GM12878 (cell line): ENCODE data around the gene TTC32. TPM values are rescaled to one million over a fixed set of nuclear protein-coding genes. Genes with fewer than 3 reads are reported as not detected.

ENCODE experiments used
- ATAC-seq: fragments of 200-7000 bp; cut with Tn5 transposase; 3 replicates; pipeline ENCODE4 v1.9.1; 2020; ENCODE audit warnings: mild to moderate bottlenecking, moderate library complexity
- BruUV-seq: library from RNA; stranded (reverse); fragments of 400-500 nt; replicated peaks from 2 replicates; lab custom pipeline; 2021; lab: Mats Ljungman, UMichigan
- CTCF ChIA-PET: fragments of 300-600 bp; sonication (Branson Sonifier 250); formaldehyde crosslinking; extraction: SDS; loops from one replicate; lab custom pipeline; 2021; ENCODE audit warnings: inconsistent platforms; lab: Yijun Ruan, JAX
- POLR2A ChIA-PET: fragments of 350-600 bp; formaldehyde crosslinking; extraction: SDS; loops from one replicate; lab custom pipeline; 2021; ENCODE audit warnings: inconsistent platforms; lab: Charles Lee
- RAD21 ChIA-PET: fragments of 300-600 bp; sonication (Branson Sonifier 250); formaldehyde crosslinking; loops from one replicate; lab custom pipeline; 2023; ENCODE audit warnings: antibody characterized with exemption; ENCODE audit not compliant: unreplicated experiment; lab: Charles Lee
- SMC1A ChIA-PET: fragments of 300-600 bp; sonication (Branson Sonifier 250); formaldehyde crosslinking; loops from one replicate; lab custom pipeline; 2023; ENCODE audit not compliant: unreplicated experiment, uncharacterized antibody; lab: Charles Lee
- DNase-seq: peaks from one replicate; pipeline ENCODE4 v3.0.0-alpha.2; 2011; ENCODE audit warnings: low read depth, low spot score
- FAIRE-seq: peaks from 3 replicates; lab custom pipeline; 2011; peaks lifted over from hg19 to GRCh38; lab: Jason Lieb, UNC
- H2AFZ ChIP-seq: 2 replicates; pipeline ENCODE4 v1.6.0; 2011; ENCODE audit warnings: low read depth, low read length, control low read depth; ENCODE audit not compliant: control insufficient read depth
- H3K27ac ChIP-seq: 2 replicates; pipeline ENCODE4 v1.5.1; 2011; ENCODE audit warnings: control low read depth; ENCODE audit not compliant: control insufficient read depth, insufficient read depth
- H3K27me3 ChIP-seq, 2 experiments: replicated peaks in 1 of 2; 2 replicates each; pipeline versions ENCODE4 v1.6.0 to v1.6.1; 2011; ENCODE audit warnings: low read length in 1 of 2; ENCODE audit not compliant: control insufficient read depth in 2 of 2, insufficient read depth in 2 of 2
- H3K36me3 ChIP-seq, 2 experiments: 2 replicates each; pipeline ENCODE4 v1.5.1; 2011; ENCODE audit warnings: low read length in 1 of 2; ENCODE audit not compliant: control insufficient read depth in 2 of 2, insufficient read depth in 2 of 2
- H3K4me1 ChIP-seq: 2 replicates; pipeline ENCODE4 v1.6.1; 2011; ENCODE audit warnings: mild to moderate bottlenecking, low read length, moderate library complexity, mixed read lengths; ENCODE audit not compliant: control insufficient read depth, insufficient read depth
- H3K4me2 ChIP-seq: 2 replicates; pipeline ENCODE4 v1.6.0; 2011; ENCODE audit warnings: control low read depth; ENCODE audit not compliant: control insufficient read depth, insufficient read depth
- H3K4me3 ChIP-seq: fragments of 200-600 bp; sonication (generic); 2 replicates; pipeline ENCODE4 v1.5.1; 2016
- H3K79me2 ChIP-seq: 2 replicates; pipeline ENCODE4 v1.6.0; 2011; ENCODE audit warnings: low read length; ENCODE audit not compliant: control insufficient read depth, insufficient read depth
- H3K9ac ChIP-seq: 2 replicates; pipeline ENCODE4 v1.8.0; 2011; ENCODE audit warnings: low read length, control low read depth, mixed read lengths; ENCODE audit not compliant: control insufficient read depth, insufficient read depth
- H3K9me3 ChIP-seq: replicated peaks from 3 replicates; pipeline ENCODE4 v1.5.1; 2011; ENCODE audit warnings: mild to moderate bottlenecking, low read length; ENCODE audit not compliant: control insufficient read depth, insufficient read depth
- H4K20me1 ChIP-seq: 2 replicates; pipeline ENCODE4 v1.6.0; 2011; ENCODE audit not compliant: control insufficient read depth, insufficient read depth
- BMI1 ChIP-seq: fragments of 450-650 bp; IDR thresholded peaks from 2 replicates; pipeline ENCODE4 v1.6.1; 2016; ENCODE audit warnings: mild to moderate bottlenecking, moderate library complexity, borderline replicate concordance
- CTCF ChIP-seq, 3 experiments: IDR thresholded peaks in 2 of 3; conservative IDR thresholded peaks in 1 of 3; 2 replicates each; pipeline ENCODE4 v1.5.1; 2011; ENCODE audit warnings: low read depth in 3 of 3, low read length in 3 of 3, mild to moderate bottlenecking in 3 of 3, control low read depth in 2 of 3, moderate library complexity in 2 of 3, inconsistent platforms in 1 of 3, mixed read lengths in 1 of 3; ENCODE audit not compliant: control insufficient read depth in 2 of 3, insufficient read depth in 1 of 3; ENCODE audit errors: extremely low read depth in 1 of 3
- ETV6 ChIP-seq, 2 experiments: fragments of 450-650 bp in 1 of 2; IDR thresholded peaks in 1 of 2; conservative IDR thresholded peaks in 1 of 2; 2 replicates each; pipeline ENCODE4 v1.6.1; 2014; ENCODE audit warnings: antibody characterized with exemption in 1 of 2, borderline replicate concordance in 1 of 2, low read depth in 1 of 2, mild to moderate bottlenecking in 1 of 2, moderate library complexity in 1 of 2
- NFYA ChIP-seq: IDR thresholded peaks from 2 replicates; pipeline ENCODE4 v1.6.1; 2011; ENCODE audit warnings: low read depth, mild to moderate bottlenecking, low read length, improper control_type of control experiment, borderline replicate concordance
- PBX3 ChIP-seq: IDR thresholded peaks from 2 replicates; pipeline ENCODE4 v1.6.1; 2011; ENCODE audit warnings: mild to moderate bottlenecking, low read depth, low read length, moderate library complexity; ENCODE audit not compliant: insufficient replicate concordance
- POLR2AphosphoS2 ChIP-seq: IDR thresholded peaks from 2 replicates; pipeline ENCODE4 v1.6.1; 2011; ENCODE audit warnings: low read depth, mild to moderate bottlenecking, low read length, improper control_type of control experiment, moderate library complexity
- RAD21 ChIP-seq: IDR thresholded peaks from 2 replicates; pipeline ENCODE4 v1.6.1; 2011; ENCODE audit warnings: mild to moderate bottlenecking, low read depth, low read length, moderate library complexity; ENCODE audit not compliant: insufficient read depth
- SMC3 ChIP-seq: IDR thresholded peaks from 2 replicates; pipeline ENCODE4 v1.6.1; 2011; ENCODE audit warnings: low read length, improper control_type of control experiment, borderline replicate concordance
- ZBTB33 ChIP-seq: fragments of 450-650 bp; IDR thresholded peaks from 2 replicates; pipeline ENCODE4 v1.6.1; 2017; ENCODE audit warnings: mild to moderate bottlenecking
- ZNF592 ChIP-seq: fragments of 450-650 bp; IDR thresholded peaks from 2 replicates; pipeline ENCODE4 v1.6.1; 2017; ENCODE audit warnings: mild to moderate bottlenecking, moderate library complexity
- ZZZ3 ChIP-seq: IDR thresholded peaks from 2 replicates; pipeline ENCODE4 v1.6.1; 2011; ENCODE audit warnings: low read depth; ENCODE audit not compliant: control insufficient read depth, insufficient read length
- WGBS: methylation state at CpG from one replicate; pipeline ENCODE4 v1.1.6; 2016; ENCODE audit warnings: low lambda C conversion rate; ENCODE audit not compliant: insufficient replicate concordance, insufficient coverage; ENCODE audit errors: missing lambda C conversion rate; 5-methylcytosine and 5-hydroxymethylcytosine counted together
- in situ Hi-C: fragments of 300-500 bp; cut with MboI; formaldehyde crosslinking; loops from 9 replicates; pipeline ENCODE4 v1.14.3; 2018; ENCODE audit warnings: mixed read lengths
- intact Hi-C: fragments of 100-400 bp; cut with micrococcal nuclease; formaldehyde crosslinking; loops from one replicate; pipeline ENCODE4 v1.14.2; 2022; ENCODE audit not compliant: unreplicated experiment
- polyA plus RNA-seq, 11 experiments: library from polyadenylated mRNA; depleted of rRNA in 4 of 11; unstranded in 6 of 11; stranded (reverse) in 5 of 11; fragments of >200 nt; fragmentation: Nextera tagmentation in 4 of 11; fragmentation: Illumina TruSeq in 1 of 11; extraction: Ambion mirVana in 4 of 11; extraction: Trizol in 1 of 11; gene quantifications; 1 replicate in 1 of 11; 2 replicates in 10 of 11; pipeline versions ENCODE4 v1.2.1 to v1.2.3, GENCODE V29; 2011 to 2016; ENCODE audit warnings: inconsistent platforms in 2 of 11, missing spikeins in 2 of 11, low read depth in 1 of 11
- total RNA-seq, 4 experiments: library from RNA; depleted of rRNA in 3 of 4; stranded (reverse); fragments of >200 nt in 3 of 4; fragmentation: Illumina TruSeq in 1 of 4; extraction: Trizol in 1 of 4; gene quantifications; 2 replicates each; pipeline versions ENCODE4 v1.2.1 to v1.2.3, GENCODE V29; 2013 to 2021

TTC32 gene
- total and polyA plus RNA-seq, 10 of the 15 experiments (the other 5 are each of a cell fraction or from before 2014, with no cell fraction given) = 11.1 to 30.0 (median 19.7) TPM

- Histone ChIP-seq H3K27me3 (no peaks in the 10 kb centered on the region; a peak in 1 of 4 replicates), H4K20me1 (no peaks in the 10 kb centered on the region), H3K27ac (no peak overlapping the region), H3K4me3 (no peak overlapping the region), H2AFZ (peak overlapping the region; percentile 35; the same call in 1 of the 2 replicates), H3K4me1 (peaks cover 9% of the 10 kb centered on the region), H3K9ac (no peak overlapping the region), H3K36me3 (no peaks in the 10 kb centered on the region), H3K79me2 (no peaks in the 10 kb centered on the region), H3K4me2 (0 out of 2 replicates have a peak overlapping the region, but pooled peaks have one; percentile 41), H3K9me3 (no peaks in the 10 kb centered on the region)
- no TSS peak for BruUV-seq
- ATAC-seq (peak; percentile 91), FAIRE-seq (peak; percentile 62), DNase-seq (no peak)
- intact Hi-C loops (loop anchor here (1.0 to 5.0 kb wide), 8 partner anchors 95 to 1476 kb away; no protein-coding TSS in a partner anchor), in situ Hi-C loops (loop anchor here (5.0 to 10.0 kb wide), 3 partner anchors 511 to 1341 kb away; no protein-coding TSS in a partner anchor)
- RAD21 ChIA-PET = interaction anchor here (0.9 to 1.9 kb wide), 3 partner anchors 32 to 93 kb away, joined by 3 to 4 read pairs (median 3); no protein-coding TSS in a partner anchor
- SMC1A ChIA-PET = interaction anchor here (0.7 to 1.2 kb wide), 2 partner anchors 11 to 30 kb away, joined by 3 to 4 read pairs; no protein-coding TSS in a partner anchor
- POLR2A ChIA-PET = no interaction called here
- 33% methylated on average over 33 of the region's 33 CpGs for WGBS
- CTCF ChIA-PET = interaction anchor here (0.8 to 4.2 kb wide), 11 partner anchors 9 to 1342 kb away, joined by 3 to 22 read pairs (median 4); no protein-coding TSS in a partner anchor
- TF ChIP-seq ZZZ3 (no peak), BMI1 (peak; percentile 27; the same call in 1 of the 2 replicates), ZNF592 (no peak), ZBTB33 (peak; percentile 91; the same call in 1 of the 2 replicates), RAD21 (peak; percentile 81), NFYA (no peak), POLR2AphosphoS2 (no peak), SMC3 (peak; percentile 87), ETV6 (conservative IDR thresholded peaks at IDR 0.05 in 1 of 2, IDR thresholded peaks at IDR 0.05 in 1 of 2; ENCODE audit: borderline replicate concordance in 1 of 2, low read depth in 1 of 2) (no peak), CTCF (IDR thresholded peaks at IDR 0.05 in 2 of 3, conservative IDR thresholded peaks at IDR 0.05 in 1 of 3; ENCODE audit: control insufficient read depth in 2 of 3, extremely low read depth in 1 of 3, insufficient read depth in 1 of 3, low read depth in 3 of 3, low read length in 3 of 3) (peak; percentile 83 to 98 (median 93)), PBX3 (no peak)
Measured at GRCh38 chr2:19863303-19864041, 38.3 kb downstream of the TTC32 start.
